HG03354 (cell line): ENCODE data around the gene PARP6.

ENCODE experiments used
- ATAC-seq: cut with Tn5 transposase; IDR thresholded peaks from one replicate; pipeline ENCODE4 v1.9.1; 2021; ENCODE audit warnings: mild to moderate bottlenecking; ENCODE audit not compliant: unreplicated experiment, poor library complexity, severe bottlenecking

The PARP6 gene

DNA sequence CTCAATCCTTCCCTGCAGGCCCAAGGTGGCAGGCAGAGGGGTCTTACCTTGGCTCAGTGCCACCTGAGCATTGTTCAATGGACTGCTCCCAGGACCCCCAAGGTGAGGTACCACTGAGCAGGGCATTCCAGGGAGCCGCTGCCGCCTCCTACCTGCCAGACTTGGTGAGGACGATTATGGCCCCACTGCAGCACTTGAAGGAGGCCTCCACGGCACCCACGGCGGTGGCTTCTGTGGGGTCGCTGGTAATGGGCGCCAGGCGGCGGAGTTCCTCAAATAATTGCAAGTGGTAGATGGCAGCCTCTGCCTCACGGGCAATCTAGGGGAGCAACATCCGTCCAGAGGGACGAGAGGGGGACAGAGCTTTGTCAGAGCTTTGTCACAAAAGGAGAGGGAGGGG is 70.1 kb downstream of the PARP6 start:
- ATAC-seq: no peak

DNA sequence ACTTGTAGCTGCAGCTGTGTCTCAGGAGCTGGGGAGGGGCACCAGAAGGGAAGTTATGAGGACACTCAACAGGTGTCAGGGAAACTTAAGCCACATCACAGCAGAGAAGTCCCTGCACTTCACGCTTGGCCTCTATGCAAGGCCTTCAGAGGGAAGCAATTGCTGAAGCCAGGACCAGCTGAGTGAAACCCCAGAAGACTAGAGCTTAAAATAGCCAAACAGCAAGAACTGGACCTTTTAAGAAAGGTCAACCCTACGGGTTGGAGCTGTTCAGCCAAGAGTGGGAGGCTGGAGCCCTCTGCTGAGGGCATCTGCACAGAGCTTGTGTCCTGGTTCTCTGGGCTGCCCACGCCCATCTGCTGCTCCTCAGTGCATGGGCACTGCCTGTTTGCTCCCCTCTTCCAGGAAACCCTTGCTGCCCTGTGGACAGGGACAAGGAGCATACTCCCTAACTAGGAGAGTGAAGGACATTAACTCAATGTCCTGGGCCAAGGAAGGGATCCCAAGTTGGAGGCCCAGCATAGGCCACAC is 70.9 kb downstream of the PARP6 start:
- ATAC-seq: no peak

DNA sequence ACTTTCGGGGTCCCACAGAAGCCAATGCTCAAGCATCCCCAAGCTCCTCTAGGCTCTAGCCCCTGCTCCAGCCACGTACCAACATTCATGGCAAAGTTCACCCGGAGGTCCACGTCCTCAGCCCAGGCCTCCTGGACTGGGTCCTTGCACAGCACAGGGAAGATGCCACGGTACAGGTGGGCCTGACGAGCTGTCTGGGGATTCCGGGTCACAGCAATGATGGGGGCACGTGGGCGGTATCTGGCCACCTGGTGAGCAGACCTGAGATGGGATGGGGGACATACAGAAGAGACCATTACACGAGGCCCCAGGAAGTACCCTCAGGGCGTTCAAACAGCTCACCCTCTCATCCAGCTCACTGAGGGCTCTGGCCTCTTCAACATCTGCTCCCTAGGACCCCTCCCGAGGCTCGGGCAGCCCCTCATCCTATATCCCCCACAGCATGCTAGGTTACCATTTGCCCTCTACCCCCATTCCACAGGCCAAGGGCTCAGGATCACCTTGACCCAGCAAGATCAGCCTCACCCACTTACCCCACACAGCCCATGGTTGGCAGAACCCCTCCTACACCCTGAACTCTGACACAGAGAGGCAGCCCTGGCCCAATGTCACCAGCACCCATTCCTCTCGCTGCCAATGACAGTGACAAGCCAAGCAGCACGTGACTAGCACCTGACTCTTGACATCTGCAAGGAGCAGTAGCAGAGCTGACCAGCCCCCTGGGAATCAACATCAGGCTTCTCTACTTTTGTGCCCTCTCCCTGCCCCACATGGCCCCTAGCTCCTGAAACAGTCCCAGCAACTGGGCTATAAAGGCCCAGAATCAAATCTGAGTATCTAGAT is 71.7 kb downstream of the PARP6 start:
- ATAC-seq: no peak

DNA sequence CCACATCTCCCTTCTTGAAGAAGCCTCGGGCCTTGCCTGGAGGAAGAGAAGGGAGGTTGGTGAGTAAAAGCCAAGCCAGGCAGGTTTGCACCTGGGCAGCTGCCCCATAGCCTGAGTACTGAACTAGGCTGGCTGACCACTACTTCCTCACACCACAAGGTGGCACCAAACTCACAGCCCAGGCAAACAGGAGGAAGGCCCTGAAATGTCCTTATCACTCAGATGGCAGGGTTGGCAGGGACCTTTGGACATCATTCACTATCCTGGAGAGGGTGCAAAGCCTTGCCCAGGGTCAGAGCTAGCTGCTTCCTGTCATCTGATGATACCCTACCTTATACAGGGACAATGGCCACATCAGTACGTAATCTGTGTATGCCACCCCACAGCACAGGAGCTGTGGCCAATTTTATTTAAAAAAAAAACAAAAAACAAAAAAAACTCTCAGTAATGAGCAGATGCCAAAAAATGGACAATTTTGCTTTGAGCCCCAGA is 72.6 kb downstream of the PARP6 start:
- peak; percentile 51 for ATAC-seq

DNA sequence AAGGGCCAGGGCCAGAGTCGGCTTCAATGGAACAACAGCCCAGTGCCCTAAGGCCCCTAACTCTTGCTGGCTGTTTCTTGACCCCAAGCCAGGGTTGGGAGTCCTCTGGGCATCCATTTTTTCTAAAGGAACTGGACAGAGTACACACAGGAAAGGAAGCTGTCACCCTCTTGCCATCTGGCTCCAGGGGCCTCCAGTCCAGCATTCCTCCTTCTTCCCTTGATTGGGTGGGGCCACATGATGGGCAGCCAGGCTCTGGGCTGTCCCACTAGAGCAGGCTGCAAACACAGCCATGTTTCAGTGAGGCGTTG is 73.2 kb downstream of the PARP6 start:
- ATAC-seq: no peak

DNA sequence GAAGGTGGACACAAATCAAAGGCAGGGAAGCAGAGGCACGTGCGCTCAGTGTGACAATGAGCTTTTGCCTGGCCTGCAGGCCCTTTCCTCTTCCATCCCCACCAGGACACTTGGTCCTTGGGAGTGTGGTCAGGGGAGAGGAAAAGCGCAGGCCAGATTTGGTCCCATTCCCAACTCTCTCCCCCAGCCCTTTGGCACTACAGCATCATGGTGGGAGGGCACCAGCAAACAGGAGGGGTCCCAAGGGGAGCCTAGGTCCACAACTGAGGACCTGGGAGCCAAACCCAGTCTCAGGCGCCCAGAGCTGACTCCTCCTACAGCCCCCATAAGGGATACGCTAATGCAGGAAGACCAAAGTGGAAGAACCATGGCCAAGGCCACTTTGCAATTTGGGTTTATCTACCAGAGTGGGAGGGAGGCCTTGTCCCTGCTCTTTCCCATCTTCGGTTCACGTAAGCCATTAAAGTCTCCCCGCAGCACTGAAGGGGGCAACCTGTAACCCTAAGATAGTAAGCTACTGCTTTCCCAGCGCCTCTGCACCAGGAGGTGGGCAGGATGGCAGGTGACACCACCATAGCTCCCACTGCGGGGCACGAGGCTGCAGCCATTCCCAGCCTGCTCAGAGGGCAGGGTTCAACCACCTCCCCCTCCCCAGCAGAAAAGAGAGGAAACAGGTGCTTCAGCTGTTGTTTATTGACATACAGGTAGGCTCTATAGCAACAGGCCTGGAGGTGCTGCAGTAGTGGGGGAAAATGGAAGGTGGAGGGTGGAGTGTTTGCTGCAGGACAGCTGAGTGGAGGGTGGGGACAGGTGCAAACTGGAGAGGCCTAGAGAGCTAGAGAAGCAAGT is 73.8 kb downstream of the PARP6 start:
- ATAC-seq: no peak

DNA sequence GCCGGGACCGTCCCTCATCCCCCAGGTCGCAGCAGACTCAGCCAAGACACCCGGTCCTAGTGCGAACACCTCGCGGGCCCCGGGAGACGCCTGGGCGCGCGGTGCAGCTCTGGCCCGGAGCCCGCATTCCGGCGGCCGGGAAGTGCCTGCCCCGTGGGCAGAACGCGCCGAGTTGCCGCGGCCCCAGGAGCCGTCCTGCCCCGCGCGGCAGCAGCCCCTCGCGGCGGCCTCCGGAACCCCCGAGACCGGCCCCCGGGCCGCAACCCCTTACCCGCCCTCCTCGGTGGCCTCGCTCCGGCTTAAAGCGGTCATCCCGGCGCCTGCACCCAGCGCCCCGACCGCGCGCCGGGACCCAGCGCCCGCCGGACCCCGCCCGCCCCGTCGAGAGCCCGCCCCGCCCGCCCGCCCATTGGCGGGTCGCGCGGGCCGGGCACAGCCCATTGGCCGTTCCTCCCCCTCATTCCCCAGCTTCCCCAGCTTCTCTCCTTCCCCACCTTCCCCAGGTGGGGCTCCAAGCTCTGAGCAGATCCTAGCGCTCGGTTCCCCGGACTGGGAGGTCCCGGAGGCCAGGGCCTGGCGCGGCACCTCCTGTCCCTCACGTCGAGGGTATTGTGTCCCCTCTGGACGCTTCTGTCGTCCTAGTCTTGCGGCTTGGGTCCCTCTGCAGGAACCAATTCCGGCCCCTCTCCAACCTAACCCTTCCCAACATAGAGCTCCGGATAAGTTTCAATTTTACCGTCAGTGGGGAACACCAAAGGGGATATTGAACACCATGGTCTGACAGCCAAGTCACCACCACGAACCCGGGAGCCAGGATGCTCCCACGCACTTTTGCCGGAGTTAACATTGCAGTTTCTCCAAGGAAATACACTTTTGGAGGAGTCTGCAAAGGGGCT is 74.6 kb downstream of the PARP6 start, which contains the start of gene GRAMD2A:
TSS of gene GRAMD2A (minus strand) at position 328 of the 896 bp plus-strand sequence.
- ATAC-seq: no peak

DNA sequence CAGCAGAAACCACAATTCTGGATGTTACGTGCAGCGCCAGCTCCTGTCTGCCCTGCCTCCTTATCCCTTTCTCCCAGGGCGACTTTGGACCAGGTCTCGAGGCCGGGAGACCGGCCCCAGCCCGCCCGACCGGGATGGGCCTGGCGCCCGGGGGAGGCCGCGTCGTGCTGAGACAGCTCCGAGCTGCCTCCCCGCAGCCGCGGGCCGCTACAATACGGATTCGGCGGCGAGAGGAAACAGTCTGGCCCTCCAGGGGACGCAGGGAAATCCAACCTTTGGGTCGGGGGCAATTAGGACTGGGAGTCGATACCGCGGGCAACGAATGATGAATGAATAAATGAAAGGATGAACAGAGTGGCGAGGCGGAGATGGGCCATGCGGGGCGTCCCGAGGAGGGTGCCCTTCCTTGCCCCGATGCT is 75.3 kb downstream of the PARP6 start:
- no peak for ATAC-seq

DNA sequence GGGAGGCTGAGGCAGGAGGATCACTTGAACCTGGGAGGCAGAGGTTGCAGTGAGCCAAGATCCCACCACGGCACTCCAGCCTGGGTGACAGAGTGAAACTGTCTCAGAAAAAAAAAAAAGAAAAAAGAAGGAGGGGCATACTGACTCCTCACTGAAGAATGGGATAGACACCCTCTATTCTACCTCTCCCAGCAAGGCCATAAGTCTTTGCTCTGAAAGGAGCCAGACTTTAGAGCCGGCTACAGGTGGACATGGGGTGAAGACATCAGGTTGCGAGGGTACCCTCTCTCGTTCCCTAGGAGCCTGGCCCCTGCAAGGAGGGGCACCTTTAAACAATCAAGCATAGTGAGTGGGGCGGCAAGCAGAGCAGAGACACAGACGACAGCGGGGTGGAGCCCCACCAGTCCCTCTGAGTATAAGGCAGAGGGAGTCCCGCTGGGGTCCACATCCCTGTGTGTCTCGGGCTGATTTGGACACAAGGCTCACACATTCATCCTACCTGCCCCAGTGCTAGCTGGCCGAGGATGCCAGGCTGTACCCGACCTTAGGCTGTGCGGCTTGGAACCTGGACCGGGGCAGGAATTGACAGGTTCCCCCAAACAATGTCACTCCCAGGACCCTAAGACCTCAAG is 75.8 kb downstream of the PARP6 start:
- no peak for ATAC-seq

DNA sequence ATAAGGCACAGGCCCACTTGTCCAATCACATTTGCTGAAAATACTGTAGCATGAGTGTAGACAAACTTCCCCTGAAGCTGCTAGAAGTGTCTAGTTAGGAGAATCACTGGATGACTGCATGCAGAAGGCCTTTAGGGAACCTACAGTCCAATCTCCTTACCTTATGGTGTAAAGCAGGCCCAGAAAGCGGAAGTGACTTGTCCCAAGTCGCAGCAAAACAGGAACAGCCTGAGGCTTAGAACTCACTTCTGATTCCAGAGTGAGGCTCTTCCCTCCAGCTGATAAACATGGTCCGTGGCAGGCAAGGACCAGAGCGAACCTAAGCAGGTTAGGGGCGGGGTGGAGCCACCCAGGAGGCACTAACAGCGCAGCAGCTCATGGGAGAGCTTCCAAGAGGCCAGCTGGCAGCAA is 77.2 kb downstream of the PARP6 start:
- no peak for ATAC-seq

DNA sequence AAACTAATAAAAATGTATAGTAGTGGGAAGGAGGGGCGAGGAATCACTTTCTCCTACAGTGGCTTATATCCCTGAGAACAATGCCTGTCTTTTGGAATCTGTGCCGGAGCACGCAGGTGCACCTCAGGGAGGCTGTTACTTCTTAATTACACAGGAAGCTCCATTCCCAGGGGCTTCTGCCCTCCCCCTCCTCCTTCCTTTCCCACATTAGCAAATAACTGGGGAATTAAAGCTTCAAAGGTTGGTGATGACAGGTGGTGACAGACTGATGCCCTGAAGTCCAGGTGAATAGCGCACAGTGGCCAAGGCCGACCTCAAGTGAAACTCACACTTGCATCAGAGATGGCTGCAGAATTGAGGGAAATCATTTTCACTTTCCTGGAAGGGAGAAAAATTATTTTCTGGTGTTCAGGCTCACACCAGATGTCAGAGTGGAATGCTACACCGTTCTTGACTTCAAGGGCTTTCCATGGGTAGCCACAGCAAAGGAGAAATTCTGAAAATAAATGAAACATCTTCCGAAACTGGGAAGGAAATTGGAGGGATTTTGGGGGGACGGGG is 78.4 kb downstream of the PARP6 start:
- no peak for ATAC-seq

DNA sequence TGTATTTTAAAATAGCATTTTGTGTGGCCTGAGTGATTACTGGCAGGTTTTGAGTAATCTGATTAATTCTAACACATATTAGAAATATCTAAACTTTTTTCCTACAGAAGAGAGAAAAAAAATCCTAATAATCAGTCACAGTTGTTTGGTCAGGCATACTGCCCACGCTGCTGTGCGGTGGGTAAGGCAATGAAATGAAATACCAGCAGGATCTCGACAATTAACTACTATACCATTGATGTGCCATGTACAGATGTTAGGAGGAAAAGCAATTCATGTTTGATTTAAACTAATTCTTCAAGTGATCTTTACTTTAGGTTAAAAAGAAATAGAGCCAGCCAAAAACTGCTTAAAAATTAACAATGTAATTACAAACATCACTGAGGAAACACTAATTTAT is 79.9 kb downstream of the PARP6 start:
- ATAC-seq: no peak
